GM12878 (cell line): ENCODE data around the gene ERN1. TPM values are rescaled to one million over a fixed set of nuclear protein-coding genes. Genes with fewer than 3 reads are reported as not detected.

Experiments
- ATAC-seq: fragments of 200-7000 bp; cut with Tn5 transposase; 3 replicates; pipeline ENCODE4 v1.9.1; 2020; ENCODE audit warnings: mild to moderate bottlenecking, moderate library complexity
- BruUV-seq: library from RNA; stranded (reverse); fragments of 400-500 nt; replicated peaks from 2 replicates; lab custom pipeline; 2021; lab: Mats Ljungman, UMichigan
- CTCF ChIA-PET: fragments of 300-600 bp; sonication (Branson Sonifier 250); formaldehyde crosslinking; extraction: SDS; loops from one replicate; lab custom pipeline; 2021; ENCODE audit warnings: inconsistent platforms; lab: Yijun Ruan, JAX
- POLR2A ChIA-PET: fragments of 350-600 bp; formaldehyde crosslinking; extraction: SDS; loops from one replicate; lab custom pipeline; 2021; ENCODE audit warnings: inconsistent platforms; lab: Charles Lee
- RAD21 ChIA-PET: fragments of 300-600 bp; sonication (Branson Sonifier 250); formaldehyde crosslinking; loops from one replicate; lab custom pipeline; 2023; ENCODE audit warnings: antibody characterized with exemption; ENCODE audit not compliant: unreplicated experiment; lab: Charles Lee
- SMC1A ChIA-PET: fragments of 300-600 bp; sonication (Branson Sonifier 250); formaldehyde crosslinking; loops from one replicate; lab custom pipeline; 2023; ENCODE audit not compliant: unreplicated experiment, uncharacterized antibody; lab: Charles Lee
- DNase-seq: peaks from one replicate; pipeline ENCODE4 v3.0.0-alpha.2; 2011; ENCODE audit warnings: low read depth, low spot score
- FAIRE-seq: peaks from 3 replicates; lab custom pipeline; 2011; peaks lifted over from hg19 to GRCh38; lab: Jason Lieb, UNC
- H2AFZ ChIP-seq: 2 replicates; pipeline ENCODE4 v1.6.0; 2011; ENCODE audit warnings: low read depth, low read length, control low read depth; ENCODE audit not compliant: control insufficient read depth
- H3K27ac ChIP-seq: 2 replicates; pipeline ENCODE4 v1.5.1; 2011; ENCODE audit warnings: control low read depth; ENCODE audit not compliant: control insufficient read depth, insufficient read depth
- H3K27me3 ChIP-seq, 2 experiments: replicated peaks in 1 of 2; 2 replicates each; pipeline versions ENCODE4 v1.6.0 to v1.6.1; 2011; ENCODE audit warnings: low read length in 1 of 2; ENCODE audit not compliant: control insufficient read depth in 2 of 2, insufficient read depth in 2 of 2
- H3K36me3 ChIP-seq, 2 experiments: 2 replicates each; pipeline ENCODE4 v1.5.1; 2011; ENCODE audit warnings: low read length in 1 of 2; ENCODE audit not compliant: control insufficient read depth in 2 of 2, insufficient read depth in 2 of 2
- H3K4me1 ChIP-seq: 2 replicates; pipeline ENCODE4 v1.6.1; 2011; ENCODE audit warnings: mild to moderate bottlenecking, low read length, moderate library complexity, mixed read lengths; ENCODE audit not compliant: control insufficient read depth, insufficient read depth
- H3K4me2 ChIP-seq: 2 replicates; pipeline ENCODE4 v1.6.0; 2011; ENCODE audit warnings: control low read depth; ENCODE audit not compliant: control insufficient read depth, insufficient read depth
- H3K4me3 ChIP-seq: fragments of 200-600 bp; sonication (generic); 2 replicates; pipeline ENCODE4 v1.5.1; 2016
- H3K79me2 ChIP-seq: 2 replicates; pipeline ENCODE4 v1.6.0; 2011; ENCODE audit warnings: low read length; ENCODE audit not compliant: control insufficient read depth, insufficient read depth
- H3K9ac ChIP-seq: 2 replicates; pipeline ENCODE4 v1.8.0; 2011; ENCODE audit warnings: low read length, control low read depth, mixed read lengths; ENCODE audit not compliant: control insufficient read depth, insufficient read depth
- H3K9me3 ChIP-seq: replicated peaks from 3 replicates; pipeline ENCODE4 v1.5.1; 2011; ENCODE audit warnings: mild to moderate bottlenecking, low read length; ENCODE audit not compliant: control insufficient read depth, insufficient read depth
- H4K20me1 ChIP-seq: 2 replicates; pipeline ENCODE4 v1.6.0; 2011; ENCODE audit not compliant: control insufficient read depth, insufficient read depth
- ATF7 ChIP-seq: fragments of 450-650 bp; IDR thresholded peaks from 2 replicates; pipeline ENCODE4 v1.6.1; 2016; ENCODE audit warnings: low read depth, mild to moderate bottlenecking
- DPF2 ChIP-seq: fragments of 450-650 bp; IDR thresholded peaks from 2 replicates; pipeline ENCODE4 v1.6.1; 2017; ENCODE audit warnings: mild to moderate bottlenecking
- GABPA ChIP-seq: IDR thresholded peaks from 2 replicates; pipeline ENCODE4 v1.6.1; 2014; ENCODE audit warnings: antibody characterized with exemption, low read depth, mild to moderate bottlenecking, inconsistent platforms
- MYC ChIP-seq: IDR thresholded peaks from 2 replicates; pipeline ENCODE4 v1.6.1; 2011; ENCODE audit warnings: mild to moderate bottlenecking, low read length, moderate library complexity, inconsistent platforms; ENCODE audit not compliant: insufficient read depth, insufficient replicate concordance, insufficient read length, severe bottlenecking
- POLR2AphosphoS5 ChIP-seq: IDR thresholded peaks from 2 replicates; pipeline ENCODE4 v1.6.1; 2011; ENCODE audit warnings: mild to moderate bottlenecking, low read length, inconsistent platforms
- WGBS: methylation state at CpG from one replicate; pipeline ENCODE4 v1.1.6; 2016; ENCODE audit warnings: low lambda C conversion rate; ENCODE audit not compliant: insufficient replicate concordance, insufficient coverage; ENCODE audit errors: missing lambda C conversion rate; 5-methylcytosine and 5-hydroxymethylcytosine counted together
- in situ Hi-C: fragments of 300-500 bp; cut with MboI; formaldehyde crosslinking; loops from 9 replicates; pipeline ENCODE4 v1.14.3; 2018; ENCODE audit warnings: mixed read lengths
- intact Hi-C: fragments of 100-400 bp; cut with micrococcal nuclease; formaldehyde crosslinking; loops from one replicate; pipeline ENCODE4 v1.14.2; 2022; ENCODE audit not compliant: unreplicated experiment
- polyA plus RNA-seq, 11 experiments: library from polyadenylated mRNA; depleted of rRNA in 4 of 11; unstranded in 6 of 11; stranded (reverse) in 5 of 11; fragments of >200 nt; fragmentation: Nextera tagmentation in 4 of 11; fragmentation: Illumina TruSeq in 1 of 11; extraction: Ambion mirVana in 4 of 11; extraction: Trizol in 1 of 11; gene quantifications; 1 replicate in 1 of 11; 2 replicates in 10 of 11; pipeline versions ENCODE4 v1.2.1 to v1.2.3, GENCODE V29; 2011 to 2016; ENCODE audit warnings: inconsistent platforms in 2 of 11, missing spikeins in 2 of 11, low read depth in 1 of 11
- total RNA-seq, 4 experiments: library from RNA; depleted of rRNA in 3 of 4; stranded (reverse); fragments of >200 nt in 3 of 4; fragmentation: Illumina TruSeq in 1 of 4; extraction: Trizol in 1 of 4; gene quantifications; 2 replicates each; pipeline versions ENCODE4 v1.2.1 to v1.2.3, GENCODE V29; 2013 to 2021
- TF ChIP-seq, protein P1 (sequence below): fragments of 450-650 bp; formaldehyde crosslinking; IDR thresholded peaks from 2 replicates; pipeline ENCODE4 v1.4.0; 2020; ENCODE audit warnings: mild to moderate bottlenecking, moderate library complexity
- TF ChIP-seq, protein P2 (sequence below): IDR thresholded peaks from 2 replicates; pipeline ENCODE4 v1.6.1; 2012; ENCODE audit warnings: low read length, inconsistent platforms

Gene ERN1
- total and polyA plus RNA-seq, 10 of the 15 experiments (the other 5 are each of a cell fraction or from before 2014, with no cell fraction given): 2.6 to 19.2 (median 7.6) TPM

DNA sequence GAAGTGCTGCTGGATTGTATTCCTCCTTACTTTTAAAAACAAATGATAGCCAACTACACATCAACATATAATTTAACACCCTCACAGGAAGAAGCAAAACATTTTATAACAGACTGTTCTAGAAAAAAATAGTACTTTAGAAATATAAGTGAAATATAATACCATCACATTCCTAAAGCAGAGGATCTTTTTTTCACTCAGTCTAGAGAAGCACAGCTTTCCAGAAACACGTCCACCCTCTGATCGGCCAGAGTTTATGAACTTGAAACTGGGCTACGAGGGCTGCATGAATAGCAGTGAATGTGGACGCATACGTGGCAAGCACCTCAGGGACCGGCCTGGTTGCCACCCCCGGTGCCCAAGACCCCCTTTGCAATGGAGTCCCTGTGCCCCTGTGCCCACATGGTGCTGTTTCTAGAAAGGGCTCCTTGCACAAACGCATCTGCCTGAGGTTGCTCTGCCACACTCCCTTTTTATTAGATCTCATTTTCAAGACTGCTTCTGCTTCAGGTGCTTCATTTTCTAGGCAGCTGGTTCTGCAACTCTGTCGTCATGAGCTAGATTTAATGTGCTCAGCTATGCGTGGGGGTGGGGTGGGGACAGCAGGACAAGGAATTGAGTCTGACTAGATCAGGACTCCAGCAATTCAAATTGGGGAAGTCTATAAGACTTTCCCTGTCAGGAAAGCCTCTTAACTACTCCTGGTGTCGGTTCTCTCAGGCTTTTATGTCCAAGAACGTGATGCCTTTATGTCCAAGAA lies 29.1 kb upstream of the ERN1 start (continued):
- TF ChIP-seq, protein P1, sequence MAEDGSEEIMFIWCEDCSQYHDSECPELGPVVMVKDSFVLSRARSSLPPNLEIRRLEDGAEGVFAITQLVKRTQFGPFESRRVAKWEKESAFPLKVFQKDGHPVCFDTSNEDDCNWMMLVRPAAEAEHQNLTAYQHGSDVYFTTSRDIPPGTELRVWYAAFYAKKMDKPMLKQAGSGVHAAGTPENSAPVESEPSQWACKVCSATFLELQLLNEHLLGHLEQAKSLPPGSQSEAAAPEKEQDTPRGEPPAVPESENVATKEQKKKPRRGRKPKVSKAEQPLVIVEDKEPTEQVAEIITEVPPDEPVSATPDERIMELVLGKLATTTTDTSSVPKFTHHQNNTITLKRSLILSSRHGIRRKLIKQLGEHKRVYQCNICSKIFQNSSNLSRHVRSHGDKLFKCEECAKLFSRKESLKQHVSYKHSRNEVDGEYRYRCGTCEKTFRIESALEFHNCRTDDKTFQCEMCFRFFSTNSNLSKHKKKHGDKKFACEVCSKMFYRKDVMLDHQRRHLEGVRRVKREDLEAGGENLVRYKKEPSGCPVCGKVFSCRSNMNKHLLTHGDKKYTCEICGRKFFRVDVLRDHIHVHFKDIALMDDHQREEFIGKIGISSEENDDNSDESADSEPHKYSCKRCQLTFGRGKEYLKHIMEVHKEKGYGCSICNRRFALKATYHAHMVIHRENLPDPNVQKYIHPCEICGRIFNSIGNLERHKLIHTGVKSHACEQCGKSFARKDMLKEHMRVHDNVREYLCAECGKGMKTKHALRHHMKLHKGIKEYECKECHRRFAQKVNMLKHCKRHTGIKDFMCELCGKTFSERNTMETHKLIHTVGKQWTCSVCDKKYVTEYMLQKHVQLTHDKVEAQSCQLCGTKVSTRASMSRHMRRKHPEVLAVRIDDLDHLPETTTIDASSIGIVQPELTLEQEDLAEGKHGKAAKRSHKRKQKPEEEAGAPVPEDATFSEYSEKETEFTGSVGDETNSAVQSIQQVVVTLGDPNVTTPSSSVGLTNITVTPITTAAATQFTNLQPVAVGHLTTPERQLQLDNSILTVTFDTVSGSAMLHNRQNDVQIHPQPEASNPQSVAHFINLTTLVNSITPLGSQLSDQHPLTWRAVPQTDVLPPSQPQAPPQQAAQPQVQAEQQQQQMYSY (CRISPR knock-in tag): no peak
- TF ChIP-seq ATF7 (no peak), MYC (no peak)

DNA sequence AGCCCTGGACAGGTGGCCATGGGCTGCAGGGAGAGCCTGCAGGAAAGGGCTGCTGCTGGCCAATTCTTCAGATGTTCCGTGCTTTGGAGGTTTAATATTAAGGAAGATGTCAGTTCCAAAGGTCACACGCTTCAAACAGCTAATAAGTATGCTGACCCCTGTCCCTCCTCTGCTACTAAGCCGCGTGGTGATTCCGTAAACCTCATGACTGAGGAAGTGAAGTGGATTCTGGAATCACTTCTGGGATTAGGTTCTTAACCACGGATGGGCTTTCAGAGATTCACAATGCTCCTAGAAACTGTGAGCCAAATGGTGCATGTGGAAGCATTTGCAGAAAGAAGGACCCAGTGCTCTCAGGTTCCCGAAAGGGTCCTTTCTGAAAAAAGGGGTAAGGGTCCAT lies 28.5 kb upstream of the ERN1 start:
- Histone ChIP-seq H3K9me3 (no peaks in the 10 kb centered on the region), H3K4me3 (no peak overlapping the region), H2AFZ (no peak overlapping the region), H3K27me3 (no peaks in the 10 kb centered on the region), H3K36me3 (peaks cover 0 to 3% of the 10 kb centered on the region in 2 experiments; a peak in 2 of 4 replicates), H3K79me2 (no peaks in the 10 kb centered on the region), H3K4me2 (no peak overlapping the region), H3K4me1 (no peaks in the 10 kb centered on the region), H3K27ac (no peak overlapping the region), H4K20me1 (no peaks in the 10 kb centered on the region), H3K9ac (no peak overlapping the region)
- ChIA-PET CTCF (interaction anchor here (1.5 kb wide), 1 partner anchor 9 kb away, joined by 3 read pairs; no protein-coding TSS in a partner anchor), POLR2A (no interaction called here), RAD21 (no interaction called here), SMC1A (interaction anchor here (1.0 kb wide), 1 partner anchor 11 kb away, joined by 3 read pairs; no protein-coding TSS in a partner anchor)
- ATAC-seq (no peak), FAIRE-seq (no peak), DNase-seq (no peak)
- in situ Hi-C loops: no loop called here
- TF ChIP-seq POLR2AphosphoS5: no peak
- no peak for TF ChIP-seq DPF2
- TF ChIP-seq, protein P2, sequence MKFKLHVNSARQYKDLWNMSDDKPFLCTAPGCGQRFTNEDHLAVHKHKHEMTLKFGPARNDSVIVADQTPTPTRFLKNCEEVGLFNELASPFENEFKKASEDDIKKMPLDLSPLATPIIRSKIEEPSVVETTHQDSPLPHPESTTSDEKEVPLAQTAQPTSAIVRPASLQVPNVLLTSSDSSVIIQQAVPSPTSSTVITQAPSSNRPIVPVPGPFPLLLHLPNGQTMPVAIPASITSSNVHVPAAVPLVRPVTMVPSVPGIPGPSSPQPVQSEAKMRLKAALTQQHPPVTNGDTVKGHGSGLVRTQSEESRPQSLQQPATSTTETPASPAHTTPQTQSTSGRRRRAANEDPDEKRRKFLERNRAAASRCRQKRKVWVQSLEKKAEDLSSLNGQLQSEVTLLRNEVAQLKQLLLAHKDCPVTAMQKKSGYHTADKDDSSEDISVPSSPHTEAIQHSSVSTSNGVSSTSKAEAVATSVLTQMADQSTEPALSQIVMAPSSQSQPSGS: no peak
- TF ChIP-seq GABPA: no peak
- 91% methylated on average over 7 of the region's 7 CpGs for WGBS
- BruUV-seq: no TSS peak
- intact Hi-C loops: no loop called here
